Neutrophil (primary cell): ENCODE data around the gene RIT1.

Experiments used
- H3K27ac ChIP-seq: fragments of 200-600 bp; sonication (generic); 2 replicates; pipeline ENCODE4 v1.5.1; 2016; ENCODE audit warnings: mild to moderate bottlenecking, moderate library complexity
- H3K27me3 ChIP-seq: fragments of 200-600 bp; sonication (generic); 2 replicates; pipeline ENCODE4 v1.6.0; 2016; ENCODE audit warnings: mild to moderate bottlenecking
- H3K36me3 ChIP-seq: fragments of 200-600 bp; sonication (generic); 2 replicates; pipeline ENCODE4 v1.5.1; 2017
- H3K4me1 ChIP-seq, 2 experiments: fragments of 200-600 bp in 1 of 2; sonication (generic) in 1 of 2; 1 replicate in 1 of 2; 2 replicates in 1 of 2; pipeline versions ENCODE4 v1.5.1 to v1.6.1; 2013 to 2016; ENCODE audit warnings: low read depth in 1 of 2, low read length in 1 of 2, mild to moderate bottlenecking in 1 of 2, moderate library complexity in 1 of 2; ENCODE audit not compliant: control insufficient read depth in 1 of 2, insufficient read depth in 1 of 2
- H3K4me3 ChIP-seq, 2 experiments: fragments of 200-600 bp in 1 of 2; sonication (generic) in 1 of 2; 1 replicate in 1 of 2; 2 replicates in 1 of 2; pipeline ENCODE4 v1.5.1; 2013 to 2016; ENCODE audit warnings: low read depth in 1 of 2, low read length in 1 of 2, mild to moderate bottlenecking in 1 of 2, moderate library complexity in 1 of 2
- H3K9me3 ChIP-seq: fragments of 200-600 bp; sonication (generic); 2 replicates; pipeline ENCODE4 v1.5.1; 2016
- TF ChIP-seq, protein P1 (sequence below): fragments of 200-600 bp; sonication (generic); IDR thresholded peaks from 2 replicates; pipeline ENCODE4 v1.5.1; 2016; ENCODE audit warnings: antibody characterized with exemption

RIT1 gene

DNA sequence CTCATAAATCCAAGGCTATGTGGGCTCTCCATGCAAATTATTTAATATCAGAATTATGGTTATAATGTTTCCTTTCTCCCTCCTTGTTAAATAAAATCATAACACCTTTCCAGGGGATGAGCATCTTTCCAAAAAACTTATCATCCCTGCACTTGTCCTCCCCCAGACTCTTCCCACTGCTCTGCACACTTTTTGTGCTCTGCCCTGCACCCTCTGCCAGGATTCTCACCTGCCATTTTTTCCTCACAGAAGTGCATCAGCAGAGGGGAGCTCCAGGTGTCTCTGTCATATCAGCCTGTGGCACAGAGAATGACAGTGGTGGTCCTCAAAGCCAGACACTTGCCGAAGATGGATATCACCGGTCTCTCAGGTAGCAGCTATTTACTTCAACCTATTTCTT is 30.9 kb downstream of the RIT1 start:
- no peak overlapping the region for H3K4me3 ChIP-seq
- TF ChIP-seq, protein P1, sequence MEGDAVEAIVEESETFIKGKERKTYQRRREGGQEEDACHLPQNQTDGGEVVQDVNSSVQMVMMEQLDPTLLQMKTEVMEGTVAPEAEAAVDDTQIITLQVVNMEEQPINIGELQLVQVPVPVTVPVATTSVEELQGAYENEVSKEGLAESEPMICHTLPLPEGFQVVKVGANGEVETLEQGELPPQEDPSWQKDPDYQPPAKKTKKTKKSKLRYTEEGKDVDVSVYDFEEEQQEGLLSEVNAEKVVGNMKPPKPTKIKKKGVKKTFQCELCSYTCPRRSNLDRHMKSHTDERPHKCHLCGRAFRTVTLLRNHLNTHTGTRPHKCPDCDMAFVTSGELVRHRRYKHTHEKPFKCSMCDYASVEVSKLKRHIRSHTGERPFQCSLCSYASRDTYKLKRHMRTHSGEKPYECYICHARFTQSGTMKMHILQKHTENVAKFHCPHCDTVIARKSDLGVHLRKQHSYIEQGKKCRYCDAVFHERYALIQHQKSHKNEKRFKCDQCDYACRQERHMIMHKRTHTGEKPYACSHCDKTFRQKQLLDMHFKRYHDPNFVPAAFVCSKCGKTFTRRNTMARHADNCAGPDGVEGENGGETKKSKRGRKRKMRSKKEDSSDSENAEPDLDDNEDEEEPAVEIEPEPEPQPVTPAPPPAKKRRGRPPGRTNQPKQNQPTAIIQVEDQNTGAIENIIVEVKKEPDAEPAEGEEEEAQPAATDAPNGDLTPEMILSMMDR, result no peak
- H3K27ac ChIP-seq, result no peak overlapping the region
- no peaks in the 10 kb centered on the region for H3K9me3 ChIP-seq
- H3K36me3 ChIP-seq, result no peaks in the 10 kb centered on the region
- H3K27me3 ChIP-seq, result no peaks in the 10 kb centered on the region
- no peaks in the 10 kb centered on the region for H3K4me1 ChIP-seq

DNA sequence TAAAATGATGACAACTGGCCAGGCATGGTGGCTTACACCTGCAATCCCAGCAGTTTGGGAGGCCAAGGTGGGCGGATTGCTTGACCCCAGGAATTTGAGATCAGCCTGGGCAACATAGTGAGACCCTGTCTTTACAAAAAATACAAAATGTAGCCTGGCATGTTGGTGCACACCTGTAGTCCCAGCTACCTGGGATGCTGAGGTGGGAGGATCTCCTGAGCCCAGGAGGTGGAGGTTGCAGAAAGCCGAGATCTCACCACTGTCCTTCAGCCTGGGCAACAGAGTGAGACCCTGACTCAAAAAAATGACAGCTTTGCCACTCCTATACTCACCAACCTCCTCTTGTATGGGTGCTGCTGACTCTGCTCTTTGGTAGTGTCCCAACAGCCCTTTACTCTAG is 33.2 kb downstream of the RIT1 start:
- TF ChIP-seq, protein P1, result no peak
- H3K27ac ChIP-seq, result no peak overlapping the region
- H3K9me3 ChIP-seq, result no peaks in the 10 kb centered on the region
- no peaks in the 10 kb centered on the region for H3K36me3 ChIP-seq
- no peaks in the 10 kb centered on the region for H3K4me1 ChIP-seq
- no peak overlapping the region for H3K4me3 ChIP-seq
- H3K27me3 ChIP-seq, result no peaks in the 10 kb centered on the region

DNA sequence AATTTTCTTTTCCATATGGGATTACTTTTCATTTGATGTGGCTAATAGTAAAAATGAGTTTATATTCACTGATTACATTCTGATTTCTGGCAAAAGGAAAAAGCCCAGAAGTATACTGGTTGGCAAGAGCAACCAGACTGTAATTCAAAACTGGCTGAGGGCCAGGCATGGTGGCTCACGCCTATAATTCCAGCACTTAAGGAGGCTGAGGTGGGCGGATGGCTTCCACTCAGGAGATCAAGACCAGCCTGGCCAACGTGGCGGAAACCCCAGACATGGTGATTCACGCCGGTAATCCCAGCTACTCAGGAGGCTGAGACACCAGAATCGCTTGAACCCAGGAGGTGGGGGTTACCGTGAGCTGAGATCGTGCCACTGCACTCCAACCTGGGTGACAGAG is 37.3 kb downstream of the RIT1 start:
- Histone ChIP-seq H3K36me3 (no peaks in the 10 kb centered on the region), H3K27me3 (no peaks in the 10 kb centered on the region), H3K4me3 (no peak overlapping the region), H3K9me3 (no peaks in the 10 kb centered on the region), H3K27ac (no peak overlapping the region), H3K4me1 (no peaks in the 10 kb centered on the region)
- TF ChIP-seq, protein P1, result no peak

DNA sequence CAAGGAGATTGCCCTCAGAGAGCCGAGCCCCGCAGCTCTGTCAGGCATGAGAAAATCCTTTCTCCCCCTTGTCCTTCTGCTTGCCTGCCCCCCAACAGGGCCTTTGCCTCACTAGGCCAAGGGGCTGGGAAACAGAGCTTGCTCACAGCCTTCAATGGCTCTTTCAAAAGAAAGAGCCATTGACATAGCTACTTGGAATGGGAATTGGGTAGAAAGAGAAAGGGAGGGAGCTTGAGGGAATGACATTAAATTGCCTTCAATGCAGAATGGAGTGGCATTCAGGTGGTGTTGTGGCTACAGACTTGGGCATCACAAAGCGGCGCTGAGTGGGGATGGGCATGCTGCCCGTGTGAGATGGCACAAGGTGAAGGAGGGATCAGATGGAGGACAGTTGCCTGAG is 38.6 kb downstream of the RIT1 start:
- TF ChIP-seq, protein P1, result no peak
- Histone ChIP-seq H3K4me3 (no peak overlapping the region), H3K4me1 (no peaks in the 10 kb centered on the region), H3K36me3 (no peaks in the 10 kb centered on the region), H3K9me3 (no peaks in the 10 kb centered on the region), H3K27ac (no peak overlapping the region), H3K27me3 (no peaks in the 10 kb centered on the region)

DNA sequence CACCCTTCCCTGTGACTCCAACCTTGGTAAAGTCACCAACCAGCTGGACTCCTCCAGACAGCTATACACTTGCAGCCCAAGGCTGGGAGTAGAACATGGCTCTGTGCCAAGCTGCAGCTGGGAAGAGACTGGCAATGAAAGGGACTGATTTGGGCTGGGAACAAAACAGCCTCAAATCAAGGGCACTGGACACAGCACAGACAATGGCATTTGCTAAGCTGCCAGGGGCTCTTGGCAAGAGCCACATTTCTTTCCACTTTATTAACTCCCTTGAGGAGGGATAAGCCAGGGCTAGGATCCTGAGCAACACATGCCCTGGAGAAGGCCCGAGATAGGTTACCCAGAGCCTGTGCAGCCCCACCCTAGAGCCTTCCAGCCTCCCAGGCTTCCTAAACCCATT is 39.8 kb downstream of the RIT1 start:
- TF ChIP-seq, protein P1, result no peak
- Histone ChIP-seq H3K4me1 (no peaks in the 10 kb centered on the region), H3K27ac (no peak overlapping the region), H3K36me3 (no peaks in the 10 kb centered on the region), H3K4me3 (no peak overlapping the region), H3K27me3 (no peaks in the 10 kb centered on the region), H3K9me3 (no peaks in the 10 kb centered on the region)

DNA sequence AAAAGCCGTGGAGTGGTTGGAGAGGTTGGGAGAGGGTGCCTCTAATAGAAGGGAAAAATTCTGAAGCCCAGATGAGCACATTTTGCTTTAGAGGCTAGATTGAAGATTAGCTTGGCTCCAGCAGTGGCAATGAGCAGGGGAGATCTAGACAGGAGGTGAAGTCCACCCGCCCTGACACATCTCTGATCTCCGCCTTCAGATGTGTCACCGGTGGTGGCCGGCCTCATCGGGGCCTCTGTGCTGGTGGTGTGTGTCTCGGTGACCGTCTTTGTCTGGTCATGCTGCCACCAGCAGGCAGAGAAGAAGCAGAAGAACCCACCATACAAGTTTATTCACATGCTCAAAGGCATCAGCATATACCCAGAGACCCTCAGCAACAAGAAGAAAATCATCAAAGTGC is 43.4 kb downstream of the RIT1 start:
- TF ChIP-seq, protein P1, result no peak

More for the DNA sequence above, 43.4 kb downstream of the RIT1 start:
- Histone ChIP-seq H3K9me3 (no peaks in the 10 kb centered on the region), H3K36me3 (no peaks in the 10 kb centered on the region), H3K4me3 (no peak overlapping the region), H3K27ac (no peak overlapping the region), H3K27me3 (no peaks in the 10 kb centered on the region), H3K4me1 (no peaks in the 10 kb centered on the region)
